ENCODE measurements around the gene DSCAM. TPM values are rescaled to one million over a fixed set of nuclear protein-coding genes. Genes with fewer than 3 reads are reported as not detected.

DSCAM gene
- total RNA-seq, 4 donors from 2014 or later, result 0.04 to 0.06 TPM; not detected in 2

GRCh38 chr21:40839521-40839920, 7.4 kb downstream of the DSCAM start:
- no peaks in the 10 kb centered on the region for H3K9me3 ChIP-seq
- 73 to 75% methylated on average over 2 of the region's 2 CpGs for WGBS, 2 donors
- intact Hi-C loops (cut with DNase I), result no loop called here

GRCh38 chr21:40837456-40837855, 9.5 kb downstream of the DSCAM start:
- WGBS, 2 donors, result 36 to 50% methylated on average over 5 of the region's 5 CpGs
- no peak overlapping the region for H3K4me3 ChIP-seq
- TF ChIP-seq, protein P1, sequence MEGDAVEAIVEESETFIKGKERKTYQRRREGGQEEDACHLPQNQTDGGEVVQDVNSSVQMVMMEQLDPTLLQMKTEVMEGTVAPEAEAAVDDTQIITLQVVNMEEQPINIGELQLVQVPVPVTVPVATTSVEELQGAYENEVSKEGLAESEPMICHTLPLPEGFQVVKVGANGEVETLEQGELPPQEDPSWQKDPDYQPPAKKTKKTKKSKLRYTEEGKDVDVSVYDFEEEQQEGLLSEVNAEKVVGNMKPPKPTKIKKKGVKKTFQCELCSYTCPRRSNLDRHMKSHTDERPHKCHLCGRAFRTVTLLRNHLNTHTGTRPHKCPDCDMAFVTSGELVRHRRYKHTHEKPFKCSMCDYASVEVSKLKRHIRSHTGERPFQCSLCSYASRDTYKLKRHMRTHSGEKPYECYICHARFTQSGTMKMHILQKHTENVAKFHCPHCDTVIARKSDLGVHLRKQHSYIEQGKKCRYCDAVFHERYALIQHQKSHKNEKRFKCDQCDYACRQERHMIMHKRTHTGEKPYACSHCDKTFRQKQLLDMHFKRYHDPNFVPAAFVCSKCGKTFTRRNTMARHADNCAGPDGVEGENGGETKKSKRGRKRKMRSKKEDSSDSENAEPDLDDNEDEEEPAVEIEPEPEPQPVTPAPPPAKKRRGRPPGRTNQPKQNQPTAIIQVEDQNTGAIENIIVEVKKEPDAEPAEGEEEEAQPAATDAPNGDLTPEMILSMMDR (IDR thresholded peaks at IDR 0.05), result no peak
- TF ChIP-seq POLR2A (IDR thresholded peaks at IDR 0.05), result no peak
- H3K9me3 ChIP-seq, result no peaks in the 10 kb centered on the region
- H3K27me3 ChIP-seq, result peaks cover 0 to 29% (median 0%) of the 10 kb centered on the region in 4 donors
- no peaks in the 10 kb centered on the region for H3K36me3 ChIP-seq
- intact Hi-C loops (cut with DNase I), result no loop called here
- no peak for DNase-seq
- H3K4me1 ChIP-seq, result peaks cover 0 to 9% (median 5%) of the 10 kb centered on the region in 3 donors
- no peak overlapping the region for H3K27ac ChIP-seq

More at GRCh38 chr21:40839521-40839920, 7.4 kb downstream of the DSCAM start:
- H3K4me1 ChIP-seq, result peaks cover 0 to 9% (median 5%) of the 10 kb centered on the region in 3 donors
- no peak overlapping the region for H3K4me3 ChIP-seq
- H3K27ac ChIP-seq, result no peak overlapping the region
- no peak for TF ChIP-seq POLR2A (IDR thresholded peaks at IDR 0.05)
- TF ChIP-seq, protein P1 (IDR thresholded peaks at IDR 0.05), result no peak
- no peaks in the 10 kb centered on the region for H3K36me3 ChIP-seq
- no peak for DNase-seq
- peaks cover 0 to 43% (median 0%) of the 10 kb centered on the region in 4 donors for H3K27me3 ChIP-seq

- TF ChIP-seq POLR2A (IDR thresholded peaks at IDR 0.05), result no peak
- TF ChIP-seq, protein P1 (IDR thresholded peaks at IDR 0.05), result no peak
- Histone ChIP-seq H3K36me3 (no peaks in the 10 kb centered on the region), H3K4me1 (no peaks in the 10 kb centered on the region), H3K27ac (no peak overlapping the region), H3K4me3 (no peak overlapping the region), H3K9me3 (no peaks in the 10 kb centered on the region), H3K27me3 (peaks cover 0 to 7% (median 0%) of the 10 kb centered on the region in 4 donors)
- intact Hi-C loops (cut with DNase I), result no loop called here
- DNase-seq, result no peak
- 50 to 62% methylated on average over 2 of the region's 2 CpGs for WGBS, 2 donors
These were observed 11.7 kb downstream of the DSCAM start for GRCh38 chr21:40835184-40835694.

- no peak overlapping the region for H3K27ac ChIP-seq
- 67 to 82% methylated on average over 6 of the region's 6 CpGs for WGBS, 2 donors
- H3K4me1 ChIP-seq, result no peaks in the 10 kb centered on the region
- no peaks in the 10 kb centered on the region for H3K36me3 ChIP-seq
- no peak overlapping the region for H3K4me3 ChIP-seq
- intact Hi-C loops (cut with DNase I), result no loop called here
- no peaks in the 10 kb centered on the region for H3K9me3 ChIP-seq
- H3K27me3 ChIP-seq, result peaks cover 0 to 5% (median 0%) of the 10 kb centered on the region in 4 donors
- no peak for DNase-seq
- TF ChIP-seq, protein P1 (IDR thresholded peaks at IDR 0.05), result no peak
- no peak for TF ChIP-seq POLR2A (IDR thresholded peaks at IDR 0.05)
These were observed 13.8 kb downstream of the DSCAM start for GRCh38 chr21:40833184-40833583.

DNA sequence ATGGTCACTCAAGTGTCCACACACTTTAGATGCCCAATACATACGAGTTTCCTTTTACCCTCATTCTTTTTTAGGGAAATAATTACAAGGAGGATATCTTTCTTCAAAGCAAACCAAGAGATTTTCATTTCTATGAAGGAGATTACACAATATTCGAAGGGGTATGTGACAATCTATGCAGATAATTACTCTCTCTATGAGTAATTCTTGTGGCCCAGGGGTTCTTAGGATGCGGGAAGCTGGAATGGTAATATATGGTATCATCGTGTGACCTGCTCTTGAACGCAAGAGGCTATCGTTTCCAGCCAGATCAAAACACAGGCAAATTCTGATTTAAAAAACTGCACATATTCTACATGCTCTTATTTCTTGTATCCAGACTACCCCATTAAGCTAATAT, 14.6 kb downstream of the DSCAM start:
- H3K27ac ChIP-seq, result no peak overlapping the region
- H3K4me1 ChIP-seq, result no peaks in the 10 kb centered on the region
- TF ChIP-seq, protein P1 (IDR thresholded peaks at IDR 0.05), result no peak
- TF ChIP-seq POLR2A (IDR thresholded peaks at IDR 0.05), result no peak
- H3K36me3 ChIP-seq, result no peaks in the 10 kb centered on the region
- WGBS, 2 donors, result 82 to 83% methylated on average over 6 of the region's 6 CpGs
- H3K9me3 ChIP-seq, result no peaks in the 10 kb centered on the region
- intact Hi-C loops (cut with DNase I), result no loop called here
- H3K4me3 ChIP-seq, result no peak overlapping the region
- DNase-seq, result no peak
- H3K27me3 ChIP-seq, result peaks cover 0 to 5% (median 0%) of the 10 kb centered on the region in 4 donors
